Measurements from ENCODE around the gene TSHZ3. TPM values are rescaled to one million over a fixed set of nuclear protein-coding genes. Genes with fewer than 3 reads are reported as not detected.

TSHZ3 gene
- total RNA-seq, 6 experiments from 2014 or later: 9.1 to 14.0 (median 13.1) TPM

- H3K27me3 Mint-ChIP-seq (ENCODE audit: insufficient read depth): no peaks in the 10 kb centered on the region
- peaks cover 10% of the 10 kb centered on the region for H3K4me1 Mint-ChIP-seq (ENCODE audit: low read depth)
- H3K4me3 Mint-ChIP-seq: no peak overlapping the region
- no peaks in the 10 kb centered on the region for H3K9me3 Mint-ChIP-seq
- TF ChIP-seq CTCF (IDR thresholded peaks at IDR 0.05): no peak
- peaks cover 27% of the 10 kb centered on the region for H3K36me3 Mint-ChIP-seq (ENCODE audit: low read depth)
- no peak overlapping the region for H3K27ac Mint-ChIP-seq
- DNase-seq: no peak
These were observed 76.6 kb downstream of the TSHZ3 start for GRCh38 chr19:31272583-31273106.

DNA sequence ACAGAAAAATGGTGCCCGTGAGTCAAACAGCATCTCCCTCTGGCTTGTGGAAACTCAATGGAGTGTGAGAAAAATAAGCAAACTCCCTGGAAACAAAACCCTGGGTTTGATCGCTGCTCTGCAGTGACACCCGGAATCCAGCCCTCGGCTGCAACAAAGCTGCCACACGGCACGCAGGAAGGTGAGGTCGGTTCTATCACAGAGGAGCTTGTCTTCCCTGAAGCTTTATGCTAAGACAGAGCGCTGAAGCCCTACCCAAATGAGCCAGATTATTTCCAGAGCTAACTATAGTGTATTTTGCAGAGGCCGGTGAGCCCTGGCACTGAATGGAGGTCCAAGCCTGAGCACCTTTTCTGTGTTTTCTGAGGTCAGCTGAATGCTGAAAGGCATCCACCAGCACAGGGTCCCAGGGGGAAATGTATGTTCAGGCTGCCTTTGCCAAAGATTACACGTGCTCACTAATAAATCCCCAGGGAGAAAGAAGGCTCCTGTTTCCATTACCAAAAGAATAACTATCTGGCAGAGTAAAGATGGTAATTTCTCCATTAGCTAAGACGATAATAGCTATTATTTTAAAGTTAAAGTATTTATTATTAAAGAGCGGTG is 77.8 kb downstream of the TSHZ3 start:
- H3K4me3 Mint-ChIP-seq: no peak overlapping the region
- H3K27me3 Mint-ChIP-seq (ENCODE audit: insufficient read depth): no peaks in the 10 kb centered on the region
- peaks cover 23% of the 10 kb centered on the region for H3K36me3 Mint-ChIP-seq (ENCODE audit: low read depth)
- no peak for TF ChIP-seq CTCF (IDR thresholded peaks at IDR 0.05)
- peaks cover 10% of the 10 kb centered on the region for H3K4me1 Mint-ChIP-seq (ENCODE audit: low read depth)
- H3K27ac Mint-ChIP-seq: no peak overlapping the region
- no peaks in the 10 kb centered on the region for H3K9me3 Mint-ChIP-seq
- DNase-seq: no peak

DNA sequence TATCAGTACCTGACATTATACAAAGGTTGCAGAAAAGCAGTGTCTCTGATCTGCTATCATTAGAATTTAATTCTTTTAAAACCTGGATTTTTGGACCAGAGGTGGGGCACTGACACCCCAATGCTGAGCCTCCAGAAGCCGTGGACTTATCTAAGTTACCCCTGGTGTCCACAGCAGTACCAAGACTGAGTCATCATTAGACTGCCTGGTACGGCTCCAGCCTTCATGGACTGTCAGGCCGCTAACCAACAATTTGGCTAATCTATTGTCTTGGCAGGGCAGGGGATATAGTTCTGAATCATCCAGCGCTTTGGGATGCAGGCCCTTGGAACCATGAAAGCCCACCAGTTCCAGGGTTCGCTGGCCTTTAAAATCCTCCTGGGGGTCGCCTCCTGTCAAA is 78.3 kb downstream of the TSHZ3 start:
- no peak for TF ChIP-seq CTCF (IDR thresholded peaks at IDR 0.05)
- peaks cover 10% of the 10 kb centered on the region for H3K4me1 Mint-ChIP-seq (ENCODE audit: low read depth)

DNA sequence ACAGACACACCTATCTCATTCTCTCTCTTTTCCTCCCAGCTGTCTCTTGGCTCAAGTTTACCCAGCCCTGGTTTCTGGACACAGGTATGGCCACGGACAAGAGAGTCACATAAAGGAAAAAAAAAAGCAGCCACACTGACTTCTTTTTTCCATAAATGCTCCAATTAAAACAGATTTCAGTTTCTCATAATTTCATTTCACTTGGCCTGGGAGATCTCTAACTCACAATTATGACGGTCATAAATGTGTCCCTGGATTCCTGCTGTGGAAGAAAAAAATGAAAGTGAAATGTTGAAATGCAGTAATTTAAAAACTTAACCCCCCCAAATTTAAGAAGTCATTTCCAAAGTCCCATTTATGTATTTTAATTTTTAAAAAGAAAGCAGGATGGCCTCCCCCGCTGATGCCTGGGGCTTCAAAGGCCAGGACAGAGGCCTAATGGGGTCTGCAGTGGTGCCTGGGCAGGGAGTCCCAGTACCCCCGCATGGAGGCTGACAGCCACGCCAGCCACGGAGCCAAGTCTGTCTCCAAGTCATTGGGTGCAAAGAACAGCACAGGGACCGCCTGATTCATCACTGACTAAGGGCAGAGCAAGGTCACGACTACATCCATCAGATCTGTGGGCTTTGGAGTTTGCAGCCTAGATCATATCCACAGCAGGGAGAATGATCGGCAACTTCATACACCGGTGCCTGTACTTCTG is 79.7 kb downstream of the TSHZ3 start:
- no peaks in the 10 kb centered on the region for H3K9me3 Mint-ChIP-seq
- H3K27ac Mint-ChIP-seq: no peak overlapping the region
- H3K4me3 Mint-ChIP-seq: no peak overlapping the region
- no peak for DNase-seq
- H3K4me1 Mint-ChIP-seq (ENCODE audit: low read depth): peaks cover 10% of the 10 kb centered on the region
- peaks cover 20% of the 10 kb centered on the region for H3K36me3 Mint-ChIP-seq (ENCODE audit: low read depth)
- H3K27me3 Mint-ChIP-seq (ENCODE audit: insufficient read depth): no peaks in the 10 kb centered on the region
- TF ChIP-seq CTCF (IDR thresholded peaks at IDR 0.05): no peak

More for the DNA sequence above, 78.3 kb downstream of the TSHZ3 start:
- peaks cover 23% of the 10 kb centered on the region for H3K36me3 Mint-ChIP-seq (ENCODE audit: low read depth)
- H3K9me3 Mint-ChIP-seq: no peaks in the 10 kb centered on the region
- H3K27me3 Mint-ChIP-seq (ENCODE audit: insufficient read depth): no peaks in the 10 kb centered on the region
- no peak overlapping the region for H3K27ac Mint-ChIP-seq
- no peak for DNase-seq
- no peak overlapping the region for H3K4me3 Mint-ChIP-seq

- Mint-ChIP-seq H3K36me3 (ENCODE audit: low read depth) (peaks cover 16% of the 10 kb centered on the region), H3K27ac (no peak overlapping the region), H3K4me3 (no peak overlapping the region), H3K4me1 (ENCODE audit: low read depth) (peaks cover 10% of the 10 kb centered on the region), H3K27me3 (ENCODE audit: insufficient read depth) (no peaks in the 10 kb centered on the region), H3K9me3 (no peaks in the 10 kb centered on the region)
- DNase-seq: no peak
- TF ChIP-seq CTCF (IDR thresholded peaks at IDR 0.05): no peak
These were observed 80.4 kb downstream of the TSHZ3 start for GRCh38 chr19:31268751-31269383.
